Activated CD4-positive, CD25-positive, alpha-beta regulatory T cell treated with anti-CD3 and anti-CD28 coated beads, Interleukin-2, amount 50 U/mL, for 16 hours (primary cell): ENCODE measurements around the gene FAM47C.
"Not testable (repeated sequence)": the region's sequence is repeated elsewhere in the genome, so short reads cannot be mapped to it uniquely, and the experiment has no call there.

Experiments
- DNase-seq: peaks from one replicate; pipeline ENCODE4 v3.0.0-alpha.2; 2020; ENCODE audit warnings: low read depth, low spot score

FAM47C gene

GRCh38 chrX:37008182-37008581 lies at the start of gene FAM47C:
Gene FAM47C (plus strand): TSS chrX:37008366. CDS start chrX:37008411, 45 bp downstream.
- DNase-seq: not testable (repeated sequence)

DNA sequence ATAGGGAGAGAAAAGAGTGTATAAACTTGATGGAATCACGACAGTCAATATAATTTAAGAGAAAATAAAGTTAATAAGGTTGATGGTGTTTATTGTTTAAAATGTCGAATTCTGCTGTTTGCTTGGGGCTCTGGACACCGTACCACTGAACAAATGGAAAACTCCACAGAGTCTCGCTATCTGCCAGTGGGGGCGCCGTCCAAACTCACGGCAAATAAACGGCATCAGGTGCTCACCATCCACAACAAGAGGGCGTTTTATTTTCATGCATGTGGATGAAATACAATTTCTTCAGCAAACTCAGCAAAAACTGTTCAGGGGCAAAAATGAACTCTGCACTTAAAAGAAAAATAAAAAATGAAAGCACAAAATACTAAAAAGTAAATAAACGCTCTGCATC lies 46.6 kb upstream of the FAM47C start:
- no peak for DNase-seq

DNA sequence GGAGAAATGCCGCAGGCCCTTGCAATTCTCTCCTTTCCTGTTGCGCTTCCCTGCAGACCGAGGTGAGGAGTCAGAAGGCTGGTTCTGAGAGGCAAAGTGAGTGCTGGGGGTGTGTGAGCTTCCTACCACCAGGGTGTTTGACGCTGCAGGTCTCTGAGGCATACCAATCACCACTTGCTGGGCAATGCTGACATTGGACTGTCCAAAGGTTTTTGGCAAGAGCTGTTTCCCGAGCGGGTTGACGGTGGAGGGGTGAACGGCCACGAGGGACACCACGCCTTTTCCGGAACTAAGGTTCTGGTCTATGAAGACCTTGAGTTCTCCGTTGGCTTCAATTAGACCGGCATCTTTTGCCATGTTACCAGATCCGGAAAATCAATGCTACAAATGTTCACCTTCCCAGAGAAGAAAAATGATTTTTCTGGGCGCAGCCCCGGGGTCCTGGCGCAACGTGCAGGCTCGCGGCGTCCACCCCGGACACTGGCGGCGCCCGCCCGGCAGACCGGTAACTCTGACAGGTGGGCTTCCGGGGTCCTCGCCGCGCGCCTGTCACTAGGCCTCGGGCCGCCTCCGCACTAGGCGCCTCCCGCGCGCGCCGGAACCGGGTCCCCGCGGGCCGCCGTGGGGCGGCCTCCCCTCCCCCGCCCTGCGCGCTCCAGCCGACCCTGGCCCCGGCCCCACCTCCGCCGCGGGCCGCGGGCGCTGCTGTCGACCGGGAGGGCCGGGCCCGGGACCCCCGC lies 44.9 kb upstream of the FAM47C start:
- DNase-seq: no peak

DNA sequence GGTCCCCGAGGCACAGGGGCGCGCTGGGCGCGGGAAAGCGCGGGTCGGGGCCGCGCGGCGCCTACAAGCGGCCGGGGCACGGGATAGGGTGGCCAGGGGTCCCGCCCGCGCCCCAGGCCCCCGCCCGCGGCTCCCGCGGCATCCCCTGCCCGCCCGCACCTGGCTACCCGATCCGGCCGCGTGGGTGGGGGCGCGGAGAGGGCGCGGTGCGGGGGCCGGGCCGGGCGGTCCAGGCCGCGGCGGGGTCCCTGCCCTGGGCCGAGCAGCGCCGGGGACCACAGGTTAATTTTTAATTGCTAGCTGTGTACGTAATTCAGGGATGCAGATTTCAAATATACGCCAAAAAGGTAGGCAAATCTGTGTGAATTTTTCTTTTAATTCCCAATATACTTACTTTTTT lies 44.3 kb upstream of the FAM47C start:
- no peak for DNase-seq

- no peak for DNase-seq
These were observed 34.6 kb upstream of the FAM47C start for GRCh38 chrX:36973575-36973974.

DNA sequence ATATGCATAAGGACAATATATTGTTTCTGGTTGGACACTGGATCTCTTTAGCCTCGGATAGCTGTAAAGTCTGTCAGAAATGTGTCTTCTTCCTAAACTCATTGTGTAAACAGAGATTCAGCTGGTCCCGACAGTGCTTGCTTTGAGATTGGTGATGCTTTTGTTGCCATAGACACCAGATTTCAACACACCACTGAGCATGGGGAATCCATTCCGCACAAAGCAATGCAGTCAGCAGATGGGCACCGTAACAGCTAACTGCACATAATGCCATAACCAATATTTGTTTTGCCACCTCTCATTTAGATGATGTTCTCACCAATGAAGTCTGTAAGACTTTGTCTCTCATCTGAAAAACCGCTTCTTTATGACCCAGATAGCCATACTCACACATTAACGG lies 33.3 kb upstream of the FAM47C start:
- no peak for DNase-seq

DNA sequence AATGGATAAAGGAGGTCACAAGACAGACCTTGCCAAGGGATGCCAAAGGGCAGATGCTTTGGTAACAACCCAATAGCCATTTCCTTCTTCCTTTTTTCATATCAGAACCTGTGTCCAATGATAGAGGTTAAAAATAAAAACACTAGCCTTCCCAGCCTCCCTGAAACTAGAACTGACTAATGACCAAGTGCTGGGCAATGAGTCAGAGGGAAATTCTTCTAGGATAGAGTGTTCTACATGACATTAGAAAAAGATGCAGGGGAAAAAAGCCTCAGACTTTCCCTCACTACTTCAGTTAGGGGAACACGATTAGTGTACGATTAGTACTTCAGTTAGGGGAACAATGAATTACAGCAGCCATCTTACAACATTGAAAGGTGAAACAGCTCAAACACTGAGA lies 29.3 kb upstream of the FAM47C start:
- no peak for DNase-seq

- no peak for DNase-seq
These were observed 24.3 kb upstream of the FAM47C start for GRCh38 chrX:36983831-36984230.

DNA sequence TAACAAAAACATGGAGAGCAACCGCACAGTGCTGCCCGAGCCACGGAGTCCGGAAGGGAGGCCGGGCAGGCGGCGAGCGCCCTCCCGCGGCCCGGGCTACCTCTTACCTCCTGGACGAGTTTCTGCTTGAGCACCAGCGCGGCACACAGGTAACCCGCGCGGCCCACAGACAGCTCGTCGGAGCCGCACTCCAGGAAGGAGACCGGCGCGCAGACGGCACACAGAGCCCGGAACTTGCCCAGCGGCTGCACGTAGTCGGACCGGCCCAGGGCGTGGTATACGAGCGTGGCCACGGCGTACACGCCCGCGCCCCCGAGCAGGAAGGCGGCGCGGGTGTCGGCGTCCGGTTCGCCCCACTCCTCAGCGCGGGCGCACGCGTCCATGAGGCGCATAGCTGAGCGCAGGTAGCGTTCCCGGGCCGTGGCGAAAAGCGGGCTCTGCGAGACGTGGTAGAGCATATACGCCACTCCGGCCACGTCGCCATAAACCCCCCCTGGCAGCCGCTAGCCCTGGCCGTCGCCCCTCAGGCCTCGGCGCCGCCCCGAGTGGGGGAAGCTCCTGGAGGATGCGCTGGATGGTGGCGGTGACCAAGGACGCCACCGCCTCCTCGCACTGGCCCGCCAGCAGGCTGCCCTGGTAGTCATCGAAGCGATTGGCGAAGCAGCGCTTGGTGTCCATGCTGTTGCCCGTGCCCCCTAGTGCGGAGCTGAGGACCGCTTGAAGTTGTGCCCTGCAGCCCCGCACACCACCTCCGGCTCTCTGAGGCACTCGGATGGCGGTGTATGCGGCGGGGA lies 22.6 kb upstream of the FAM47C start:
- not testable (repeated sequence) for DNase-seq

- no peak for DNase-seq
These were observed 21.9 kb upstream of the FAM47C start for GRCh38 chrX:36986231-36986630.

GRCh38 chrX:36987212-36987611 lies 21.0 kb upstream of the FAM47C start:
- not testable (repeated sequence) for DNase-seq

DNA sequence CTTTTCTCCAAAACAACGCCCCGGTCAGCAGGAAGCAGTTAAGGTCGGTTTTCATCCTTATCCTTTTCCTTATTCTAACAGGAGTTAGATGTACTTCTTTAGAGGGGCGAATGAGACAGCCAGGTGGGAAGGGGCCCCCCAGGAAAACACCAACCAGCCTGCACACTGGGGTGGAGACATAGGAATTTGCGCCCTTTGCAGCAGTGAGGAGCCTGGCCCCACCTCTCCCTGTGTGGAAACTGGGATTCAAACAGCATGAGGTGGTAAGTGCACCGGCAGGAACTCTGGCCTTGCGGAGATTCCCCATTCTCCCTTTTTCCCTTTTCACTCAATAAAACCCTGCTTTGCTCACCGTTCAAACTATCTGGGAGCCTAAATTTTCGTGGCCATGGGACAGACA lies 8.0 kb upstream of the FAM47C start:
- no peak for DNase-seq

- no peak for DNase-seq
These were observed 2.3 kb downstream of the FAM47C start for GRCh38 chrX:37010496-37010895.

GRCh38 chrX:37034260-37034659 lies 26.1 kb downstream of the FAM47C start:
- not testable (repeated sequence) for DNase-seq

GRCh38 chrX:37036674-37037220 lies 28.6 kb downstream of the FAM47C start:
- DNase-seq: not testable (repeated sequence)

DNA sequence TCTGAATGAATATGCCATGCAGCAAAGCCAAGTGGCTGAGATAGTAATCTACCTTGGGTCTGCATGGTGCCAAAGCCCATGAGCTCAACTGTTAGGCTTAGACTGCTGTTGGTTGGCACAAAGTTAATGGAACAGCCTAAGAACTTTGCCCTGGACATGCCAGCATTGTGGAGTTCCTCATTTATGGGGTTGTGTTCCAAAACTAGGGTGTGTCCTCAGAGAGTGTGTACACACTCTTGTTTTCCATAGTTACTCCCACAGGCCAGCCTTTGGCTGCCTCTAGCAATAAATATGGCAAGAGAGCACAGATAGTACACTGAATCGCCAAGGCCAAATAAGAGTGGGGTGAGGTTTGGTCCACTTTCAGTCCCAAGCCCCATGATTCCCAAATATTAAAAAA lies 30.6 kb downstream of the FAM47C start:
- not testable (repeated sequence) for DNase-seq

GRCh38 chrX:37042956-37043885 lies 35.1 kb downstream of the FAM47C start:
- DNase-seq: not testable (repeated sequence)

GRCh38 chrX:37047776-37048175 lies 39.6 kb downstream of the FAM47C start:
- no peak for DNase-seq

DNA sequence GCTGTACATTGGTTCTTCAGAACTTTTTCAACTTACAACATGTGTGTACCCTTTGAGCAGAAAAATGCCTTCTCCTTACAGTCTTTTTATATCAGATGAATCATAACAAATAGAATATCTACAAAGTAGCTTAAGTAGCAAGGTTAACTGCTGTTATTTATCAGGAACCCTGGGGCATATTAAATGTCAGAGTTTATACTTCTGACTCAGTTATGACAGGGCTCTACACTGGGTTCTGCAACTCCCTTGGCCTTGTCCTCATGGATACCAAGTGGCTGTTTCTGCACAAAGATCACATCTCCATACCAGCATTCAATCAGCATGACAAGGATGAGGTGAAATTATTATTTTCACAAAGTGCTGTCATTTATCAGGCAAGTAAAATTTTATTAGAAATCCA lies 49.4 kb downstream of the FAM47C start:
- not testable (repeated sequence) for DNase-seq

GRCh38 chrX:37060999-37061398 lies 52.8 kb downstream of the FAM47C start:
- no peak for DNase-seq
